Measurements from ENCODE around the gene PKDCC.
A peak's percentile ranks its signal among the peaks of the same experiment; 100 is the strongest.
"Not testable (repeated sequence)": the region's sequence is repeated elsewhere in the genome, so short reads cannot be mapped to it uniquely, and the experiment has no call there.

Gene PKDCC

DNA sequence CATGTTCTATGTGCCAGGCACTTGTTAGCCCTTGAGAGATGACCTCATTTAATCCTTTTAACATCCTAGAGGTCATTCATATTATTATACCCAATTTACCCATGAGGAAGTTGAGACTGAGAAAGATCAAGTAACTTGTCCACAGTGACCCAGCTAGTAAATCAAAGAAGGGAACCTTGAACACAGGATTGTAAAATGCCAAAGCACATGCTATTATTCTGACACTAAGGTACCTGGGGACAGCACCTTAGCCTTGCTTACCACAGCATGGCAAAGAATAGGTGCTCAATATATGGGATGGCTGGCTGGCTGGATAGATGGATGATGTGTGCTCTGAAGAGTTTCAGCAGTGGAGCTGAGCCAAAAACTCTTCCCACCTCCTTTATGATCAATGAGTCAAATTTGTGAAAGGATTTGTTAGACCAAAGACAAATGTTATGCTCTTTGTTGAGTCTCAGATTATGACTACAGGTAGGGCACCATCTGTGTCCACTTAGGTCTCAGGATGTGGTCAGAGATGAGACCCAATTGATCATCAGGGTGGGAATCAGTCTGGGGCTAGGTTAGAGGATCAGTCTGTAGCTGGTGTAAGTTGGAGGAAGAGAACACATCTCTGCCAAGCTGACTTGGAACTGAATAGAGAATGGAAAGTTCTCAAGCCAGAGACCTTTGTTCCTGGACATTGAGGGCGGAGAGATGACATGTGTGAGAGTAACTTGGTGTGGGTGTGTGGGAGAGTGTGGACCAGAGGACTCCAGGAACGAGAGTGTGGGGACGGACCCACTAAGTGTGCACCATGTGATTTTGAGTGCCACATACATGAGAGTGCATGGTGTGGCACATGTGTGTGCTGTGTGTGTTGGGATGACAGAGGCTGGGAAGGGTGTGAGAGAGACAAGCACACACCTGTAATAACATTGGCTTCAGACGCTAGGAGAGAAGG, 16.3 kb upstream of the PKDCC start:
- H3K4me3 ChIP-seq (ENCODE audit: low read length): peak overlapping the region; percentile 8
- H3K9ac ChIP-seq (ENCODE audit: low read length): no peak overlapping the region
- H3K27ac ChIP-seq (ENCODE audit: low read length): no peak overlapping the region
- no peaks in the 10 kb centered on the region for H3K9me3 ChIP-seq (ENCODE audit: control insufficient read depth, low read depth, low read length)
- H3K36me3 ChIP-seq (ENCODE audit: control insufficient read depth, low read depth, low read length): no peaks in the 10 kb centered on the region
- peaks cover 43% of the 10 kb centered on the region for H3K4me1 ChIP-seq (ENCODE audit: control insufficient read depth, low read depth, low read length)
- peaks cover 19% of the 10 kb centered on the region for H3K27me3 ChIP-seq (ENCODE audit: control insufficient read depth, insufficient read depth, low read length)

DNA sequence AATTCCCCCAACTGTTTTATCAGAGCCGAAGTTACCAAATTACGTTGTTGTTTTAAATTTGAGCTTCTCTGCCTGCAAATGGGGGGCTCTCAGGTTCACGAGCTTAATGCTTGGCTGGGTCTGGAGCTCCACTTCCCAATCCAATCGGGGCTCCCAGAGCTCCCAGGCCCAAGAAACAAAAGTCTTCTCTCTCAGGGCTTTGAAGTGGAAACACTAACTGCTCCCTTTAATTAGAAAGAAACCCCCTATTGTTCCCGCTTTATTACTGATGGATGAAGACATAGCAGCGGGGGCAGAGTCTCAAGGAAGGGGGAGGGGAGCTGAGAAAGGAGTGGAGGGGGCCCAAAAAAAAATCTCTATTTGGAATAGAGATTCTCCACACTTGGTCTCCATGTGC, 15.6 kb upstream of the PKDCC start:
- Histone ChIP-seq H3K4me1 (ENCODE audit: control insufficient read depth, low read depth, low read length) (peaks cover 43% of the 10 kb centered on the region), H3K27ac (ENCODE audit: low read length) (no peak overlapping the region), H3K4me3 (ENCODE audit: low read length) (peak overlapping the region; percentile 8), H3K36me3 (ENCODE audit: control insufficient read depth, low read depth, low read length) (no peaks in the 10 kb centered on the region), H3K27me3 (ENCODE audit: control insufficient read depth, insufficient read depth, low read length) (peaks cover 19% of the 10 kb centered on the region), H3K9ac (ENCODE audit: low read length) (no peak overlapping the region), H3K9me3 (ENCODE audit: control insufficient read depth, low read depth, low read length) (no peaks in the 10 kb centered on the region)

DNA sequence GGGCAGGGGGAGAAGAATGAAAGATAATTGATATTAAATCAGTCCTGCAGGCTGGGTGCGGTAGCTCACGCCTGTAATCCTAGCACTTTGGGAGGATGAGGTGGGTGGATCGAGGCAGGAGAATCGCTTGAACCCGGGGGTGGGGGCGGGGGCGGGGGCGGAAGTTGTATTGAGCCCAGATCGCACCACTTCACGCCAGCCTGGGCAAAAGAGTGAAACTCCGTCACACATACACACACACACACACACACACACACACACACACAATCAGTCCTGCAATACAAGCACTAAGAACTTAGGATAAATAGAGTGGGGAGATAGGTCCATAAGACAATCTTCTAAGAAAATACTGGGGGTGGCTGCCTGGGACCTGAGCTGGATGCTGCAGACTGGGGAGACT, 15.1 kb upstream of the PKDCC start:
- Histone ChIP-seq H3K27me3 (ENCODE audit: control insufficient read depth, insufficient read depth, low read length) (peaks cover 19% of the 10 kb centered on the region), H3K27ac (ENCODE audit: low read length) (no peak overlapping the region), H3K4me1 (ENCODE audit: control insufficient read depth, low read depth, low read length) (peaks cover 43% of the 10 kb centered on the region), H3K9ac (ENCODE audit: low read length) (no peak overlapping the region), H3K4me3 (ENCODE audit: low read length) (no peak overlapping the region), H3K9me3 (ENCODE audit: control insufficient read depth, low read depth, low read length) (no peaks in the 10 kb centered on the region), H3K36me3 (ENCODE audit: control insufficient read depth, low read depth, low read length) (no peaks in the 10 kb centered on the region)

- H3K9ac ChIP-seq (ENCODE audit: low read length); H3K27ac ChIP-seq (ENCODE audit: low read length); H3K9me3 ChIP-seq (ENCODE audit: control insufficient read depth, low read depth, low read length); H3K4me3 ChIP-seq (ENCODE audit: low read length); H3K36me3 ChIP-seq (ENCODE audit: control insufficient read depth, low read depth, low read length): not testable (repeated sequence)
- peaks cover 39% of the 10 kb centered on the region for H3K4me1 ChIP-seq (ENCODE audit: control insufficient read depth, low read depth, low read length)
- H3K27me3 ChIP-seq (ENCODE audit: control insufficient read depth, insufficient read depth, low read length): peaks cover 15% of the 10 kb centered on the region
Measured at GRCh38 chr2:42034096-42034495, 13.7 kb upstream of the PKDCC start.

- no peak overlapping the region for H3K27ac ChIP-seq (ENCODE audit: low read length)
Measured at GRCh38 chr2:42035241-42035640, 12.6 kb upstream of the PKDCC start.

GRCh38 chr2:42036413-42036812, 11.4 kb upstream of the PKDCC start:
- H3K27ac ChIP-seq (ENCODE audit: low read length): no peak overlapping the region
- H3K4me3 ChIP-seq (ENCODE audit: low read length): no peak overlapping the region
- peaks cover 5% of the 10 kb centered on the region for H3K27me3 ChIP-seq (ENCODE audit: control insufficient read depth, insufficient read depth, low read length)
- H3K4me1 ChIP-seq (ENCODE audit: control insufficient read depth, low read depth, low read length): peaks cover 21% of the 10 kb centered on the region
- H3K9me3 ChIP-seq (ENCODE audit: control insufficient read depth, low read depth, low read length): no peaks in the 10 kb centered on the region
- H3K36me3 ChIP-seq (ENCODE audit: control insufficient read depth, low read depth, low read length): no peaks in the 10 kb centered on the region
- H3K9ac ChIP-seq (ENCODE audit: low read length): no peak overlapping the region

More at GRCh38 chr2:42035241-42035640, 12.6 kb upstream of the PKDCC start:
- Histone ChIP-seq H3K9me3 (ENCODE audit: control insufficient read depth, low read depth, low read length) (no peaks in the 10 kb centered on the region), H3K36me3 (ENCODE audit: control insufficient read depth, low read depth, low read length) (no peaks in the 10 kb centered on the region), H3K4me3 (ENCODE audit: low read length) (no peak overlapping the region), H3K9ac (ENCODE audit: low read length) (no peak overlapping the region), H3K4me1 (ENCODE audit: control insufficient read depth, low read depth, low read length) (peaks cover 27% of the 10 kb centered on the region), H3K27me3 (ENCODE audit: control insufficient read depth, insufficient read depth, low read length) (peaks cover 15% of the 10 kb centered on the region)

- H3K27me3 ChIP-seq (ENCODE audit: control insufficient read depth, insufficient read depth, low read length): peaks cover under 1% of the 10 kb centered on the region
- H3K4me1 ChIP-seq (ENCODE audit: control insufficient read depth, low read depth, low read length): peaks cover 16% of the 10 kb centered on the region
- no peak overlapping the region for H3K4me3 ChIP-seq (ENCODE audit: low read length)
- H3K9ac ChIP-seq (ENCODE audit: low read length): no peak overlapping the region
- no peak overlapping the region for H3K27ac ChIP-seq (ENCODE audit: low read length)
- no peaks in the 10 kb centered on the region for H3K36me3 ChIP-seq (ENCODE audit: control insufficient read depth, low read depth, low read length)
- H3K9me3 ChIP-seq (ENCODE audit: control insufficient read depth, low read depth, low read length): no peaks in the 10 kb centered on the region
Measured at GRCh38 chr2:42036940-42037339, 10.9 kb upstream of the PKDCC start.

GRCh38 chr2:42040643-42041278, 7.1 kb upstream of the PKDCC start:
- H3K36me3 ChIP-seq (ENCODE audit: control insufficient read depth, low read depth, low read length): no peaks in the 10 kb centered on the region
- H3K27me3 ChIP-seq (ENCODE audit: control insufficient read depth, insufficient read depth, low read length): no peaks in the 10 kb centered on the region
- H3K4me1 ChIP-seq (ENCODE audit: control insufficient read depth, low read depth, low read length): peaks cover 25% of the 10 kb centered on the region

DNA sequence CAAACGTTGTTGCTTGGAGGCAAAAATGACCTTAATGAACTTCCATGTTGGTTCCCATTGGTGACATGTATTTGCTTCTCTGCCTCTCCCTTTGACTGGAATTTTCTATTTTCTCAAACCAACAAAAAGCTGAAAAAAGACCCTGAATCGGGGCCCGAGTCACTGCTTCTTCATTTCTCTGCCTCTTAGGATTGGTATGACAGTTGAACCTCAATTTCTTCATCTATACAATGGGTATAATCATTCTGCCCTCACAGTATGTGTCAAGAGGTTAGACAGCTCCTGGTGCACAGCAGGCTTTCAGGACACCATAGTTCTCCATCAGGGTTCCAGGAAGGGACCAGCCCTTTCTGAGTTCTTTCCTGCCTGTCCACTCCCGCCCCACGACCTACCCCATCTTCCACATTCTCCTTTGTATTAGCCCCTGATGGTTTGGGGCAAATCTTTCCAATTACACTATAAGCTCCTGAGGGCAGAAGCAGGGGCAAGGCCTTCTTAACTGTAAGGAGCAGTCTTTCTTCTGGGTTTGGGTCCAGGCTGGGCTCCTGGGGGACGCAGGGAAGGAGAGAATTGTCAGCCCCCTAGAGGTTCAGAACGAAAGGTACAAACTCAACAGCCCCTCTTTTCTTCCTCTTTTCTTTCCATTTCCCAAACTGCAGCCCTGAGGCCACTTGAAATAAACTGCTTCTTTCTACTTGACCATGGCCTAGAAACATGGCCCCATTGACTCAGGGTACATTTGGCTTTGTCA, 6.3 kb upstream of the PKDCC start:
- Histone ChIP-seq H3K9me3 (ENCODE audit: control insufficient read depth, low read depth, low read length) (no peaks in the 10 kb centered on the region), H3K4me3 (ENCODE audit: low read length) (no peak overlapping the region), H3K4me1 (ENCODE audit: control insufficient read depth, low read depth, low read length) (peaks cover 32% of the 10 kb centered on the region)

More at GRCh38 chr2:42040643-42041278, 7.1 kb upstream of the PKDCC start:
- Histone ChIP-seq H3K4me3 (ENCODE audit: low read length) (no peak overlapping the region), H3K9ac (ENCODE audit: low read length) (no peak overlapping the region), H3K9me3 (ENCODE audit: control insufficient read depth, low read depth, low read length) (no peaks in the 10 kb centered on the region), H3K27ac (ENCODE audit: low read length) (no peak overlapping the region)

GRCh38 chr2:42042631-42043355, 5.0 kb upstream of the PKDCC start:
- Histone ChIP-seq H3K4me1 (ENCODE audit: control insufficient read depth, low read depth, low read length) (peaks cover 32% of the 10 kb centered on the region), H3K9me3 (ENCODE audit: control insufficient read depth, low read depth, low read length) (no peaks in the 10 kb centered on the region), H3K9ac (ENCODE audit: low read length) (no peak overlapping the region), H3K4me3 (ENCODE audit: low read length) (no peak overlapping the region), H3K27me3 (ENCODE audit: control insufficient read depth, insufficient read depth, low read length) (no peaks in the 10 kb centered on the region), H3K27ac (ENCODE audit: low read length) (no peak overlapping the region), H3K36me3 (ENCODE audit: control insufficient read depth, low read depth, low read length) (no peaks in the 10 kb centered on the region)

More for the DNA sequence above, 6.3 kb upstream of the PKDCC start:
- H3K36me3 ChIP-seq (ENCODE audit: control insufficient read depth, low read depth, low read length): no peaks in the 10 kb centered on the region
- no peak overlapping the region for H3K27ac ChIP-seq (ENCODE audit: low read length)
- H3K27me3 ChIP-seq (ENCODE audit: control insufficient read depth, insufficient read depth, low read length): no peaks in the 10 kb centered on the region
- H3K9ac ChIP-seq (ENCODE audit: low read length): no peak overlapping the region
